Measurements from ENCODE around the gene DAB2.
"Not testable (repeated sequence)": the region's sequence is repeated elsewhere in the genome, so short reads cannot be mapped to it uniquely, and the experiment has no call there.

Gene DAB2

DNA sequence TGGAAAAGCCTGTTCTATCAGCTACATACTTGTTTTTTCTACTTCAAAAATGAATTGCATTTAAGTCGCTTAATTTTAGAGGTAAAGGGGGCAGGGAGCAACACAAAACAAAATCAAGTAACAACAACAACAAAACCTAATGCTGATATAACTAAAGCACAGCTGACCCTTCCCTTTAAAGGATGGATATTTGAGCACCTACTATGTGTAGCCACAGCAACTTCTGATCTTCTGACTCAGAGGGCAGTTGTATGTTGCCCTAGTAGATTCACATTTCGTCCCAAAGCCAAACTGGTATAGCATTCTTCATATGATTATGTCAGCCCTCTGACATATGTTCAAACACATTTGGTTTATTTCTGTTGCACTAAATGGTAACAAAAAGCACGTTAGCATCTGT, 6.8 kb downstream of the DAB2 start:
- DNase-seq = no peak

DNA sequence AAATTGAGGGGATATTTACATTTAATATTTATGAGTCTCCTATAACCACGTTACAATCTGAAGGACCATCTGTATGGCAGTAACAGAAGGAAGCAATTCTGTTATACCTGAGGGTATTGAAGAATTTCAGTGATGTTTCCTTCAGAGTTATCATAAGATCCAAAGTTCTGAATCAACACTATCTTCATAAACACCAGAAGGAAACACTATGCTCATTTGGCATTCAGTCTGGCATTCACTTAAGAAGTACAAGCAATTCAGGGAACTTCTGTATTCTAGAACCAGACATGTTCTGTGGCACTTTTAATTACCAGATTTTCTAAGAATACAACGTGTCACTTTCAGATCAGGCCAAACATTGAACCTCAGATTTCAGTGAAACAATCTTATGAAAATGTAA, 9.6 kb downstream of the DAB2 start:
- no peak for DNase-seq

DNA sequence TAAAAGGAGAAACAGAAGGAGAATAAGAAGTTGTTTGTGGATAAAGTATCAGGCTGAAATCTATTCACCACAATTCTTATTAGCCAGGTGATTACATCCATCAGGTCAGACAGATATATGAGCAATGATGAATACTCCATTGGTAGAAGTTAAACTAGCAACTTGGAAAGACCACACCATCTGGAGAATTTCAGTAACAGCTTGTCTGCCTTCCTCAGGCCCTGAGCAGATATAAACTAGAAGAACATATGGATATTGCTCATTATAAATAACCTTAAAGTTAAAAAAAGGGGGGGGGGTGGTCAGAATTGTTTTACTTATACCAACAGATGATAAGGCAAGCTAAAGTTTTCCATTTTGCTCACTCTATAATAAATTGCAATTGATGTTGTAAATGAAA, 10.4 kb downstream of the DAB2 start:
- no peak for DNase-seq

DNA sequence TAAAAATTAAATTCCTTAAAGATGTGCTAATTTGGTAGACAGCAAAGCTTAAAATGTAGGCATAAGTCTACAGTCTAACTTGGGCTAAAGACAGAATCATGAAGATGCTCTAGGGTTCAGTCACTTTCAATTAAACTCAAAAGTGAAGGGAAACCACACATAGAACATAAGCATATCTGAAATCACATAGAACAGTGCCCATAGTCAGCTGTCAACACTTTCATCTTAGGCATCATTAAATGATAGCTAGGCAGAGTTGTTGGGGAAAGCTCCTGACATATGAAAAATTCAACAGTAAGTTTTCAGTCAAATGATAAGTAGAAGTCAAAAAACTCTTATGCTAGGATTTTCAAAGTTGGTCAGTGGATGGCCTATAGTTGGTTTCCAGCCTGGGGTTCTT, 11.0 kb downstream of the DAB2 start:
- no peak for DNase-seq

DNA sequence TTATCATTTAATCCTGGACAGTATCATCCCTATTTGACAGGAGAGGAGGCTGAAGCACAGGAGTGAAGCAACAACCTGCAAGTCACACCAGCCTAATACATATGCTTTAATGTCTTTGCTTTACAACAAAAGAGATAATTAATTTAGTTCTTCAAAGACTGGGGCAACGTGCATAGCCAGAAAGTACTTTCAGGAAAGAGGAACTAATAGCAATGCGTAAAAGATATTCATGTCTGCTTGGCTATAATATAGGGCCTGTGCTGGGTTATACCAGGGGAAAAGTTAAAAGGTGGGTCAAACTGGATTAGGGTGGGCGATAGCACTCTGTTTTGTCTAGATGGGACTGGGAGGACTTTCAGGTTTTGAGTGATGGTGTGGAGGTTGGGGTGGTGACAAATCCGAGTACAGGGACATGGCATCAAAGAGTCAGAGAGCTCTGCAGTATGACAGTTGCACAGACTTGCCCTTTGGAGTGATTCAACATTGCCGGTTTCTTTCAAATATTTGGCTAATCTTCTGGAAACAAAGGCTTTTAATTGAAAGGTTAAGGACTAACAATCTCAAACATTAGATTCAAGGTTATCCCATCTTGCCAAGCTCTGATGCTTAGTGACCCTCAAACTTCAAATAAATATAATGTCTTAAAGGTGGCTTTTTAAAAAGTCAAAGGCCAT, 11.9 kb downstream of the DAB2 start:
- DNase-seq = no peak

DNA sequence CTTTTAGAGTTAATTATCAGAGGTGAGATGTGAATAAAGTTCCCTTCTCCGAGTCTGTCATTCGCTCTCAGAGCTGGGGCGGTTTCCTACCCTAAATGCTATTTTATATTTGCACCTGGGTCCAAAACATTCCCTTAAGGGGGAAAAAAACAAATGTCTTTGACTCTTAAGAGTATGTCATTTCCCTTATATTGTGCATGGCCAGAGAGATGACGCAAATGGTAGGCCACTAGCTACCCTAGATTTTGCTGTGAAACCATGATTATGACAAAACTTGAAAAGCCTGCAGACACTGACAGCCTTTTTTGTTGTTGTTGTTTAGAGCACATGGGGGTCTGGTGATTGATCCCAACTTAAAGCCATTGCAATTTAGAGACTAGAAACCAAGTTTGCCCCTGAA, 12.8 kb downstream of the DAB2 start:
- no peak for DNase-seq

DNA sequence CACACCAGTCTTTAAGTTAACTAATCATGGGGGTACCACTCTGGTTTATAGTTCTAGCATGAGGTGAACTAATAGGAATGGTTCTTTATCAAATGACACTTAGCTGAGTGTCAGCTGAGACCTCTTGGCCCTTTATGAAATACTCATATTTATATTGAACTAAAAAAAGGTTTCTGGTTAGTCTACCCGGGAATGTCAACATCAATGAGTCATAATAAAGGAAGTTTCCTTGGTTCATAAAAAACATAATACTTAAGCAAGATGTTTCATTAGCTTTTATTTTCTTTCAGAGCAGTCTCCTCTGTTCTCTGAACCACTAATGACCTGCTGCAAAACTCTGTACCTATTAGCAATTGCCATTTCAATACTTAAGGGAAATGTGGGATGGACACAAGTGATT, 13.7 kb downstream of the DAB2 start:
- DNase-seq = no peak

DNA sequence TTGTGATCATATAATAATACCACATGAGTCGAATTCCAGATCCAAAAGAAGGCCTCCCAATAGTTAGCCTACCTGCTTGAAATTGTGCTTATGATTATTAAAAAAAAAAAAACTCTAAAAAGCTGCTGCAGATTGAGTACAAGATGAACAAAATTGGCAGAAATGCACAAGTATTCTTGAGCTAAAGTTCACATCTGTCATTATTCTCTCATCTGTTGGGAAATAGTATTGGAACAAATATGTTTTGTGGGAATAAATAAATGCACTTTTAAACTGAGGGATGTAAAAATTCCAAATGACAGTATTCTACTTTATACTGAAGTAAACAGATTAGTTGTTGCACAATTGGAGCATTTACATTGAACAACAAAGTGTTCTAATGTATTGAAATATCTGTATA, 15.7 kb downstream of the DAB2 start:
- DNase-seq = no peak

DNA sequence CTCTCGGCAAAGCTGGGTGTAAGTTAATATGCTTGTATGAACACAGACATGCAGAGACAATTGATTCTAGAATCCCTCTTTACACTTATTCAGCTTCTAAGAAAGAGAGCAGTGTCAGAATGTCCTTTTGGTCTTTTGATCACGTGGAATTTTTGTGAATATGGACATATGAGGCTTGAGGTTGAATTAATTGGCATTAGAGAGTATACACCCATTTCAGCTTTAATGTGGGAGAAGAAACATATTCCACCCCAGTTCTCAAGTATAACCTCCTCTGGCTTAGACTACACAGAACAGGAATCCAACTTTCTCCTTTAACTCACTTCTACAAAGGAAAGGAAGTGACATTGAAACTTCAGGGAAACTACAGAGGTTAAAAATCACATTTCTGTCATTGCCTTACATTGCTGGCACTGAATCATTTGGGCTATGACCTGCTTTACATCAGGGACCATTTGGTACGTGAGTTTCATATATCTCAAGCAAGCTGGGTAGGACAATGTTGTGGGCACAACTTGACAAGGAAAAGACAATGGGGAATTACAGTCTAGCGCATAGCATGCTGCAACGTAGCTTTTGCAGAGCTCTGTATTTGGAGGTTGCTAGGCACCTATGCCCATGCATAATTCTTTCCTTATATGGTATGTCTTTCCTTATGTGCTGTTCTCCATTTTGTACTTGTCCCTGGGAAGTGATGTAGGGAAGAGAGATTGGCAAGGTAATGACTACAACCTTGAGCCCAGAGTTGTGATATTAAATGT, 19.5 kb downstream of the DAB2 start:
- DNase-seq = no peak

DNA sequence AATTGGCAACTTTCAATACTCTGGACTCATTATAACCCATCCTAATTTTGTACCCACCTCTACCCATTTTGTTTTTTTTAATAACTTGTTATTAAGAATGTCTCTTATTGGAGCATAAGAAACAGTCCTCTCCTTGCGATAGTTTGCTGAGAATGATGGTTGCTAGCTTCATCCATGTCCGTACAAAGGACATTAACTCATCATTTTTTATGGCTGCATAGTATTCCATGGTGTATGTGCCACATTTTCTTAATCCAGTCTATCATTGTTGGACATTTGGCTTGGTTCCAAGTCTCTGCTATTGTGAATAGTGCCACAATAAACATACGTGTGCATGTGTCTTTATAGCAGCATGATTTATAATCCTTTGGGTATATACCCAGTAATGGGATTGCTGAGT, 21.0 kb downstream of the DAB2 start:
- not testable (repeated sequence) for DNase-seq

DNA sequence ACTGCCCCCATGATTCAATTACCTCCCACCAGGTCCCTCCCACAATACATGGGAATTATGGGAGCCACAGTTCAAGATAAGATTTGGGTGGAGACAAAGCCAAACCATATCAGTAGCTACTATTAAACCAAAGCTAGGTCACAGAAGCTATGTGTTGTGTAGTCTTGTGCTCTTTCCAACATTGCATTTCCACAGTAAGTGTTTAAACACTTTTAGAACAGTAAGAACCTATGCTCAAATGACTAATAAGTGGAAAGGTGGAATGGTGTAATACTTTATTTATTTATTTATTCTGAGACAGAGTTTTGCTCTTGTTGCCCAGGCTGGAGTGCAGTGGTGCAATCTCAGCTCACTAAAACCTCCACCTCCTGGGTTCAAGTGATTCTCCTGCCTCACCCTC, 22.6 kb downstream of the DAB2 start:
- not testable (repeated sequence) for DNase-seq

DNA sequence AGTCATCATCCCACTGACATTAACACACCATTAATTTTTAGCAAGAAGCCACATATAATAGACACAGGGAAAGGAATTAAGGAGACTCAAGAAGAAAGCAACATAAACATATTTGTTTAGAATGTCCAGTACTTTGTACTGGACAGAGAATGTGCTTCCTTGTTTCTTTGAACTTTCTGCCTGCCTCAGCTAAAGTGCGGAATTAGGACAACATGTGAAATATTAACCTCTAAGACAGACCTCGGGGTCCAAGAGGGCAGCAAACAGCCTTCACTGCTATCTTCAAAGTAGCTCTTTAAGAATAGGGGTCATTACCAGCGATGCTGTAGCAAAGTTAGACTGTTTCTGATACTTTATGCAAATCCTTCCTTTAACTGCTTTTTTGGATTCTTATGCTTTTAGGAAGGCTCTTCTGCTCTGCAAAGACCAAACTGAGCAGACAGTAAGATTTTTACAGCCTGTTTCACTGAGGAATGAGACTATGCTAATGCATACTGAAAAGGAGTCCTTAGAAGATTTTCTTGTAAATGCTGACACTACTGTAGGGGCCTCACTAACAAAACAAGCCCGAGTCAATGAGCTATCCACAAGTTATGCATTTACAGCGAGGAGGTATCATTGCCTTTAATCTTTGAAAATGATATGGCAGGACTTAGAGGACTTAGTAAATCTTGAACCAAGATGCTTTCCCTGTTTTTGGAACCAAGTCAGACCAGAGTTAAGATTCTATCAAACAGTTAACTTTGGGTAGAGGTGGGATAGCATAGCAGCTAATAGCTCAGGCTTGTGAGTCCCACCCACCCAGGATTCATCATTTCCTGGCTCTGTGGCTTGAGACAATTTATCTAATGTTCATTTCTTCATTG, 23.8 kb downstream of the DAB2 start:
- no peak for DNase-seq

DNA sequence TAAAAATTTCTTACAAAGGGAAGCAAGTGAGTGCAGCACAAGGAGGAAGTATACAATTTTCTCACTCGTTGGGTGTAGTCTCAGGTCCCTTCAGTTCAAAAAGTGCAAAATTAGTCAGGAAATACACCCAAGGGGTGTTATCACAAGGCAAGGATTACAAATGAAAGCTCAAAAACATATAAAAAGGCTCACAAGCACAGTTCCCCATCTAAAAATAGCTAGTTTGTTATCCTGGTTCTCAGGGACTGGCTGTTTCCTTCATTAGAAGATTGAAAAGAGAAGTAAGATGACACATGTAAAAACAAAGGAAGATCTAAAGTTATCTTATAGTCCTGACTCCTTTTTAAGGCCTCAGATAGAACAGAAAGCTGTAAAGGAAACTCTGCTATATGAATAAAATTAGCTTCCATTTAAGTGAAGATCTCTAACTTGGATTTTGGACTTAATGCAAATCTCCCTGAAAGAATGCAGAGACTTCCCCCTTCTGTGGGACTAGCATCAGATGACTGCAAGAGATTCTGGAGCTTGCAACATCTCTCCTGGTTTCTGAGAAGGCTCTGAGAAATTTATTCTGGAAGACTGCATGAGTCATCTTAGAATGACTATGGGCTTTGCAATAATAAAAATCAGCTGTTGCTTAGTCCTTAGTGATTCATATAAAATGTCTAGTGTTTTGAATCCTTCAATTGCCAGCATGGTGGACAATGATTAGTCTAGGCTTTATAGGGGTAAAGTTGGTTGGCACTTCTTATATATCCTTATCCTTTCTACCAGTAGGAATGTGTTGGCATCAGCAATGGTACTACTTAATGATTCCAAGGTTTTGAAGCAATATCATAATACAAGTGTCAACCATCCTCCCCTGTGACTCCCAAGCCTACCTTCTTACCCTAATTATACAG, 25.4 kb downstream of the DAB2 start:
- peak; percentile 27 for DNase-seq

DNA sequence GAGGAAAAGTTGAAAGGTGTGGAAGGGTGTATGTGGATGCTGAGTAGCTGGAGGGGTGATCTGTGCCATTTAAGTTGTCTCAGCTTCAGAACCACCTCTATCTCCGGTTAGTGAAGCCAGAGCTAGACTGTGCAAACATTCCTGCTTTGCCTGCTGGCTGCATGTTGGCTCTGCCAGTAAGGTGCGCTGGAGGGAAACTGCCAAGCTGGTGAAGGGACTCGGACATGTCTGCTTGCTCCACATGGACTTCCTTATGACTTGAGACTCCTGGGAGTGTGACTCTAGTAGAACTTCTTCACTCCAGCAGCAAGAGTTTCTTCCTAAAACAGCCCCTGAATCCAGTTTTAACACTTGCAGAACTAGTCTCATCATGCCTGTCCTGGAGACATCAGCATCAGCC, 27.9 kb downstream of the DAB2 start:
- no peak for DNase-seq

DNA sequence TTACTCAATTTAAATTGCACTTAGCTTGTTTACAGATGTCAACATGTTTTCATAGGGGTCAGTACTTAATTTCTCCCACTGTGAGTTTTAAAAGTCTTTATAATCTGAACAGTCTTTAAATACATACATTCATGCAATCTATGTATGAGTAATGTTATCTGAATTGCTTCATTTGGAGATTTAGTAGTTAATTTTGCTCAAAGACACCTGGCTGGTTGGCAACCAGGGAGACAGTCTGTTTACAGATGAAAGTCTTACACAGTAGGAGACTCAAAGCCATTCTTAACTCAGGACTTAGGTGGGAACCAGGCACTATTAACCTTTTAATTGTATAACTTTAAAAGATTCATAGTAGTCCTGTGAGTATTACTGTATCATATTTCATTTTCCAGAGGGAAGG, 29.3 kb downstream of the DAB2 start:
- no peak for DNase-seq

DNA sequence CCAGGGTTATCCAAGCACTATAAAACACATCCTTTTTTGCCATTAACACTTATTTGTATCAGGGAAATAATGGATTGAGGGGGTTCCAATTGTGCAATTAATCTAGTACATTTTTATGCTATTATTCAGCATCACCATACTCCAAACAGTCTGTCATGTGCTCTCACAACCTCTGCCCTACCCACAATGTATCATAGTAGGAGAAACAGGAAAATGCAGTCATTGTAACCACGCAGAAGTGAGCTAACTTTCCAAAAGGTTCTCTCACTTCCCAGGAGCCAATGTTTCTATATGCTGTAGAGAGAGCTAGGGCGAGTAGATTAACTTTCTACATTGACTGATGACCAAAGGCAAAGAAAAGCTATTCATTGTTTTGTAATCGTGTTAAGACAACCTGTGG, 29.8 kb downstream of the DAB2 start:
- no peak for DNase-seq

DNA sequence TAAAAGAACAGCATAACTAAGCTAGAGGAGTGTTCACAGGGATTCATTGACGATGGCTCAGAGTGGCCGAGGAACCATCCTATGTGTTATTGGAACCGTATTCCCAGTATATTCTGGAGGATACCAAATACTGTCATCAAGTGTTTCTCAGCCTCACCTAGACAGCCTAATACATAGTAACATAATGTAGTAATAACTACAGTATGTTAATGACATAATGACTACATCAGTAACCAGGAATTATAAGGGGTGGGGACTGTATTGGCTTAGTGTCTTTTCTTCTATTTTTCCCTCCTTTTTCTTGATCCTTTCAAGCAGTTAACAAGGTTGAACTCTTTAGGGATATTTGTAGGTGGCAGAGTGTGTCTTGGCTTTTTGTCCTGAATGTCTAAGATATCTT, 33.8 kb downstream of the DAB2 start:
- DNase-seq = no peak

DNA sequence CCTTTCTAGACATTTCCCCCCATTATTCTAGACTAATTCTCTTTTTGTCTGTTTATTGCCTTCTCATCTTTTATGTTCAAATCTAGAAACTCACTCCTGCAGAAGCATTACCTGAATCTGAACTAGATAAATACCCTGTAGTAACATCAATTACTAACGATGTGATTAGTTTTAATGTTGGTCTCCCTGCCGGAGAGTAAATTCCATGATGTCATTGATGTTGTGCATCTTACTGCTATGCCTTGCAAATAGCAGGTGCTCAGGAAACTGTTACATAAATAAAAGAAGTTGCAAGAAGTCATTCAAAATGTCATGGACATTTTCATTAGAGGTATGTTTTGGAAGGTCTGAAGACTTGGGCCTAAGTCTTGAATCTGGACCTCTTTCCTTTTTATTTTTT, 37.5 kb downstream of the DAB2 start:
- DNase-seq = no peak

DNA sequence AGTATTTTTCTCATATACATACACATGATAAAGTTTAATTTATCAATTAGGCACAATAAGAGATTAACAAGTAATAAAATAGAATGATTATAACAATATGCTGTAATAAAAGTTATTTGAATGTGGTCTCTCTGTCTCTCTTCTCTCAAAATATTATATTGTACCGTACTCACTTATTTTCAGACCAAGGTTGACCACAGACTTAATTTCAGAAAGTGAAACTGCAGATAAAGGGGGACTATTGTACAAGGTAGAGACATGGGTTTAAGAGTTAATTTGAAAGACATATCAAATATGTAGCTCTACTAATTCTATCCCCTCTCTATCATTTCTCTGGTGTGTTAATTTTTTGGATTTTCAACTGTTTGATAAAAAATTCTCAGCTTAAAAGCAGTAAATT, 40.5 kb downstream of the DAB2 start:
- no peak for DNase-seq

DNA sequence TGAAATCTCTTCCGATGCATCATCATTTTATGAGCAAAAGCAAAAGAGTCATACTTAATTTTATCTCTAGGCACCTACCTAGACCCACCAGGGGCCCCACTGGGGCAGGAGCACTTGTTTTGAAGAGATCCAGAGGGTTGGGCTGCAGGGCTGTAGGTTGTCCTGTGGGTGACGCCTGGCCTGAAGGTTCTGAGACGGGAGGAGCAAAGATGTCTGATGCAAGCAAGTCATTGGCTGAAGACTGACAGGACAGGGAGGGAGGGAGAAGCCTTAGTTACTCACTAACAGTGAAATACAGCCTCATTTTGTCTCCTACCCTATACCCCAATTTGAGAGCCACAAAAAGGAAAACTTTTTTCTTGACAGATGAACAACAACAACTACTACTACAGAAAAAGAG, 43.4 kb downstream of the DAB2 start:
- DNase-seq = no peak

DNA sequence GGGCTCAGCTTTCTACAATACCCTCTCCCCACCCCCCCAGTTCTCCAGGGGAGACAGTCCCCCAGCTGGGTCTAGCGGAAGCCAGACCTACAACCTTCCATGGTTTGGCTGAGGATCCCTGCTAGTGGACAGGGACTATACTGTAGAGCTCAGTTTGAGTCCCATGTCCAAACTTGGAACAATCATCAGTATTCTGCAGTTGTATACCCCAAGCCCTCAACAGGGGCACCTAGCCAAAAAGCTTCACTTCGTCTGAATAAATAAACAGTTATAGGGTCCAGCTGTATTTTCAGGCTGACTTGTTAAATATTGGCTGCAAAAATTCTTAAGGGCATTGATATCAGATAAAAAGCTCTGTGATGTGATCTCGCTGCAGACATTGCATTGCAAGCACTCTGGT, 45.1 kb downstream of the DAB2 start:
- DNase-seq = no peak

DNA sequence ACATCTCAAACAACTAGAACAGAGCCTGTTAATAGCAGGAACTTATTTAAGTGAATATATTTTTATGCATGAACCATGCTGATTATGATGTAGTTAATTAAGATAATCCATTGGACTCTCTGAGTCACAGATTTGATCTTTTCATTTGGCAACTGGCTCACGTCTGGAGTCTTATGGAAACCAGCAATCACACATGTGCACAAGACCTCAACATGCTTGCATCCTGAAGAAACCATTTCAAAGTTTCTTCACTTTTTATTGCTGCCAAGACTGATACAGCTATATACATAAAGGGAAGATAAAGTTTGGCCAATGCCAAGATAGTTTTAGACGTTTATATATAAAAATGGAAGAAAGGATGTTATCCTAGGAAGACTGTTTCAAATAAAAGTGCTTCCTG, 47.2 kb downstream of the DAB2 start:
- DNase-seq = no peak

DNA sequence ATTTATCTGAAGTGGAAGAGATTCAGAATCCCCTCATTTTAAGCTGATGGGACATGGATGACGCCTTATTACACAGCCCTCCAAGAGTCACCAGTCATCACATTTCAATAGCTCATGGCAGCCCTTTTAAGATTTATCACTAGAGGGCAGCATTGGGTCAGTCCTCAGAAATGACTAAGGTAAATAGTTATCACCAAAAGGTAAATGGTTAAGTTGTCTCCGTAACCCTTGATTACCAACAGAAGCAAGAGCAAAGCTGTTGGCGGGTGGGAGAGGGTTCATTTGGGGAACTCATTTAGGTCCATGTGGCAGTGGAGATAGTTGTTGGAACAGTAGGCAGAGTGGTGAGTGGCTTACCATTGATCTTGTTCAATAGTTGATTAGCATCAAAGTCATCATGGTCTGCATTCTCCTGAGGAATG, 48.5 kb downstream of the DAB2 start:
- DNase-seq = no peak
